GM21515 (cell line): ENCODE results near the gene INPP5K.
"Not testable (repeated sequence)": the region's sequence is repeated elsewhere in the genome, so short reads cannot be mapped to it uniquely, and the experiment has no call there.

Experiments used
- ATAC-seq: cut with Tn5 transposase; IDR thresholded peaks from one replicate; pipeline ENCODE4 v1.9.1; 2021; ENCODE audit not compliant: unreplicated experiment

The INPP5K gene

GRCh38 chr17:1516388-1517161 lies at the start of gene INPP5K:
Gene INPP5K (minus strand): TSS chr17:1516612. CDS start chr17:1516499, 113 bp downstream.
- peak; percentile 85 for ATAC-seq

DNA sequence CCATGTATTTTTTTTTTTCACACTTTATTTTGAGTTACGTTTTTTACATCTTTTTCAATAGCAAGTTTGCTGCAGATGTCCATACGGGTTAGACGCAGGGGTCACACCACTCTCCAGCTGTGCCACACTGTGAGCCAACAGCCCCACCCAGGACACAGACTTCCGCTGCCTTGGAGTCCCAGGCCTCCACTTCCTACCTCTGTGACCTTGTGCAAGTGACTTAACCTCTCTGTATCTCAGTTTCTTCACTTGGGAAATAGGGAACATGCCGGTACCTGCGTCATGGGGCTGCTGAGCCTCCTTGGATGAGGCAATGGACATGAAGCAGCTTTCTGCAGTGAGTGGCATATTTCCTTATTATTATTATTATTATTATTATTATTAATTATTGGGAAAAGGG lies 49.5 kb upstream of the INPP5K start:
- no peak for ATAC-seq

DNA sequence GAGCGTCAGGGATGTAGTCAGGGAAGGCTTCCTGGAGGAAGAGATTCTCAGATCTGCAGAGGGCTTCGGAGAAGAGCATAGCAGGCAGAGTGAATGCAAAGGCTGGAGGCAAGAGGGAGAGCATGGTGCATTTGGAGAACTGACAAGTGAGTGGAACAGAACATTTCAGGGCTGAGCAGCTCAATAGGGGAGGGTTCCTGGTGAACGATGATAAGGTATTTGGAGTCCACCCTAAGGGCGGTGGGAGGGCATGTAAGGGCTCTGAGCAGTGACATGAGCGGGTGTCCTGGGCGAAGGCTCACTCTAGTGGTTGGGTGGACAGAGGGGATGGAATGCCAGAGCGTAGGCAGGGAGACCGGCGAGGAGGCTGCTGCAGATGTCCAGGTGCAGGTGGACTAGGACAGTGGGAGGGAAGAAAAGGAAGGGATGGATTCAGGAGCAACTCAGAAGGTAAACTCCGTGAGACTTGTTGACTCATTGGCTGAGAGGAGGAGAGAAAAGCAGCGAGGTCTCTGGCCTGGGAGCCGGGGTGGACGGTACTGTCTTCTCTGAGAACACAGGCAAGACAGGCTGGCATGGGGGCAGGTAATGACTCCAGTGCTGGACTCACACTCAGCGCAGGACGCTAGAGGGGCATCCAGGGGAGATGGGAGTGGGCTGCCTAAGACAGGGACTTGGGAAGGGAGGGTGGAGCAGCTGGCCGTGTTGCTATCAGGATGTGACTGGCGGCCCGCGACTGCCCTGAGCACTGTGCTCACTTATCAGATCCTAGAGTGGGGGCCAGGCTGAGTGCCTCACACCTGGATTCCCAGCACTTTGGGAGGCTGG lies 47.6 kb upstream of the INPP5K start:
- ATAC-seq: no peak

DNA sequence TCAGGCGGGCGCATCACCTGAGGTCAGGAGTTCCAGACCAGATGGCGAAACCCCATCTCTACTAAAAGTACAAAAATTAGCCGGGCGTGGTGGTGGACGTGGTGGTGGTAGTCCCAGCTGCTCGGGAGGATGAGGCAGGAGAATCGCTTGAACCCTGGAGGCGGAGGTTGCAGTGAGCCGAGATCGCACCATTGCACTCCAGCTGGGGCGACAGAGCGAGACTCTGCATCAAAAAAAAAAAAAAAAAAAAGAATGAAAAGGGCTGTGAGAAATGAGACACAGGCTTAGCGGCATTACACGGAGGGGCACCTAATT lies 47.0 kb upstream of the INPP5K start:
- not testable (repeated sequence) for ATAC-seq

- ATAC-seq: peak; percentile 26
These were observed 45.8 kb upstream of the INPP5K start for GRCh38 chr17:1562176-1562643.

DNA sequence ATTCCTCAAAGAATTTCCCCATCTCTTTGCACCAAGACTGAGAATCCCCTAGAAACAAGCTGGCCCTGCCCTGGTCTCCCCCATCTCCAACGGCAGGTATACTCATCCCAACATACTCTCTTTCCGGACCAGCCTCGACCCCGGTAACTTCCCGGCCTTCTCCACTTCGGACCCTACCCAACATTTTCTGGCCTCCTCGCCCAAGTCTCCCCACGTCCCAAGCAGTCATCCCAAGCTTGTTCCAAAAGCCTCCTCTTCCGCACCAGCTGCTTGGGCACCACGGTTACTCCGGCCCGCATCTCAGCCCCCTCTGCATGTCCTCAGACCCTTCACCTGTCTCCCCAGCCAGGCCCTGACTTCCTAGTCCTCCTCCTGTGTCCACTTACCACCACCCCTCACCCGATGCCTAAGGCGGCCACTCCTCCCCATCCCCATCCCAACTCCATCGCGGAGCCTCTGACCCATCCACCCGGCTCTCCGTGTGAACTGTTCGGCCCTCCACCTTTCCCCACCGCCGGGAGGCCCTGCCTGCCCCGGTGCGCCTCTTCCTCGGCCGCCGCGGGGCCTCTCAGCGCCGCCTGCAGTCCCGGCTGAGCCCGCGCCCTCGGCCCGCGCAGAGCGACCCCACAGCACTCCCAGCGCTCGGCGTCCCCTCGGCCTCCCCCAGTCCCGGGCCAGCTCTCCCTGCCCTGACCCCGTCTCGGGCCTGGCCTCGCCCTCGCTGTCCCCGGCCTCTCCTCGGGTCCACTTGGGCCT lies 45.2 kb upstream of the INPP5K start:
- peak; percentile 10 for ATAC-seq

DNA sequence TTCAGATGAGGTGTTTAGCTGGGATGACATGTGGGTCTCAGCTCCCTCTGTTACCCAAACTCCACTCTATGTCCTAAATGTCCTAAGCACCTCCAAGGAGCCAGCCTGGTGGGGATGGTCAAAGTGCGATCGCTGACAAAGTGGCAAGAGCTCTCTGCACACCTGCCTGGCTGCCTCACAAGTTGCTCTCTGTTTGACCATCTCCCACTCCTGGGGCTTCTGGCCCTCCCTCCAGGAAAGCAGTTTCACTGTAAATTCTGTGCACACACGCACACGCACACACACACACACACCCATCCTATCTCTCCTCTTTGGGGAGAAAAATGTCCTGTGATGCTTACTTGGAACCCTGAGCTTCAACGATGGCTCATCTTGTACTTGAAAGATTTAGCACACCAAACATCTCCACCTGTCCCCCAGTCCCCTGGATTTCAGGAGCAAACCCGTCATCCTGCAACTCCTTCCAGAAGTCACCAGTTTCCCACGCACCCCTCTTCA lies 44.5 kb upstream of the INPP5K start:
- no peak for ATAC-seq

DNA sequence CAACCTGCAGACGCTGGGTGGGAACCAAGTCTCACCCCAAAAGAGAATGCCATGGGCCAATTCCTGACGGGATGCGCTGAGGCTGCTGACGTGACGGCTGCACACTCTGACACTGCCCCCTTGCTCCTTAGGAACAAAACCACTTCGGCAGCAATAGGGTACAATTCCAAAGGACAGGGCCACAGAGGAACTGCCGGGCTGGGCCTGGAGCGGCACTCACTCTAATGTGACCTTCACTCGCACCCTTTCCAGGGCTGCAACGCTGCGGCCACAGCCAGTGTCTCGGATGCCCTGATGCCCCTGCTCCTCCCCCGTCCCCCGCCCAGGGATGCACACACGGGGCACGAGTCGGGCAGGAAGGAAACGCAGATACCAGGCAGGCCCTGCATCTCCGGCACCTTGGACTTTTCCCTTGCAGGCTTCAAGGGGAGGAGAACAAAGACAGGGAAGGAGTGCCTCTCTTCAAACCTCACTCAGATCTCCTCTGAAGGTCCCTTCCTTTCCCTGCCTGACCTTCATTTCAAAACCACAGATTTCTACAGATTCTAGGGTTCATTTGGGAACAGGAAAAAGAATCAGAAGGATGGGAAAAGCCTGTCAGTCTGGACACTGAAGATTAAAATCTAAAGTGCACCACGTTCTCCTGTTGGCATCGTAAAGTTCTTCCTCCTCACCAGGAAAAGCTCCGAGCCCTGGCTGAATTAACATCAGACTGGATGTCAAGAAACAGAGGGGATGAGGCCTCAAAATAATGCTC lies 43.9 kb upstream of the INPP5K start:
- no peak for ATAC-seq

- ATAC-seq: no peak
These were observed 42.9 kb upstream of the INPP5K start for GRCh38 chr17:1559047-1560043.

DNA sequence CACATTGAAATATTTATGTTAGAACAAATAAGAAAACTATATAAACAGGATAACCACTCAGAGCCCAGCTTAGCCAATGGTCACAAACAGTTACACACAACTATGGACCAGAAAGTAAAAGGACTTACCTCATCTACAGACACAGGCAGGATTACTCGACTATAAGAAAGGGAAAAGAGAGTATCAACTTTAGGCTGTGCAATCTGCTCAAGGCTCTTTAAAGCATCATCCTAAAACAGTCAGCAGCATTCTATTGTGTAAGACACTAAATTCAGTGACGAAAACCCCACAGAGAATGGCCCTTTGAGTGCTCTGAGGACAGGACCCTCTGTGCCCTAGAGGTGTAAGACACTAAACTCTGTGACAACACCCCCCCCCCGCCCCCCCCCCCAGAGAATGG lies 42.0 kb upstream of the INPP5K start:
- ATAC-seq: no peak

DNA sequence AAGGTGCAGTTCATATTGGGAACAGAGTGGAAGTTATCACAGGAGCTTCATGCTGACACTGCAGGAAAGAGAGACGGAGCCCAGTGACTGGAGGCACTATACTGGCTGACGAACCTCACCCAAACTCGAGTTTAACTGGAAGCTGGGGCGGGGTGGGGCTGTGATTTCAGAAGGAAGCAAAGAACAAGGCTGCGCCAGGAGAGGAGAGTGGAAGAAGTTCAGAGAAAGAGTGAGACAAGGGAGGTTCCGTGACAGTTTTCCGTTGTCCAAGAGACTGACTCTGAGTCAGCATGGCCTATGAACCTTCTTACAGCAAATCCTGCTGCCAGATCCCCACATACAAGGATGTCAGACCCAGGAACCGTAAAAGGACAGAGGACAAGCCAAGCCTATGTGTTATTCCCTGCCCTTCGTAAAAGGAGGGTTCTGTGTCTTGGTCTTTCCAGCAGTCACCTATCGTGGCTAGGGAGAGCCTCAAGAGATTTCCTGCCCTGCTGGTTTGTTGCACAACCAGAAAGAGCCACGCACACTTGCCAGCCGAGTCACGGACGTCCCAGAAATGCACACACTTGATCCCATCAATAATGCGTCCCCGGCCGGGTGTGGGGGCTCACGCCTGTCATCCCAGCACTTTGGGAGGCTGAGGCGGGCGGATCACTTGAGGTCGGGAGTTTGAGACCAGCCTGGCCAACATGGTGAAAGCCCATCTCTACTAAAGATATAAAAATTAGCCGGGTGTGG lies 41.1 kb upstream of the INPP5K start:
- no peak for ATAC-seq

GRCh38 chr17:1555651-1556471 lies 39.4 kb upstream of the INPP5K start:
- no peak for ATAC-seq

- no peak for ATAC-seq
These were observed 38.5 kb upstream of the INPP5K start for GRCh38 chr17:1554751-1555540.

- ATAC-seq: no peak
These were observed 37.2 kb upstream of the INPP5K start for GRCh38 chr17:1553354-1554266.

DNA sequence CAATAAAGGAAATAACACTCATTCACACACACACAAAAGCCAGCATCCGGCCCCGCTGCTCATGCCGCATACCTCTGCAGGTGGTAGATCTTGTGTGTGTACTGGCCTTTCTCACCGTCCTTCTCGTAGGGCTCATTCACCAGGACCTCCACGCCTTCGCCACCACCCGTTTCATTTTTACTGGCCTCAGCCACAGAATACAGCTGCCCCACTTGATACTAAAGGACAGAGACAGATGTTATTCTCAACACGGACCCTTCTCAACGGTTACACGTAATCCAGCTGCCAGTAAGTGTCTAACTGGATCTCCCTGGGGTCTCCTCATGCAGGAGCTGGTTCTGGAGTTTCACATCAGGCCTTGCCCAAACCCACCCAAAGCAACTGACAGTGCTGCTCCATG lies 36.5 kb upstream of the INPP5K start:
- ATAC-seq: no peak

GRCh38 chr17:1551741-1552140 lies 35.3 kb upstream of the INPP5K start:
- no peak for ATAC-seq
